ENCODE measurements around the gene DDT.
"Not testable (repeated sequence)": the region's sequence is repeated elsewhere in the genome, so short reads cannot be mapped to it uniquely, and the experiment has no call there.

DDT gene

GRCh38 chr22:23997092-23997491 is 22.9 kb upstream of the DDT start:
- TF ChIP-seq, protein P1, sequence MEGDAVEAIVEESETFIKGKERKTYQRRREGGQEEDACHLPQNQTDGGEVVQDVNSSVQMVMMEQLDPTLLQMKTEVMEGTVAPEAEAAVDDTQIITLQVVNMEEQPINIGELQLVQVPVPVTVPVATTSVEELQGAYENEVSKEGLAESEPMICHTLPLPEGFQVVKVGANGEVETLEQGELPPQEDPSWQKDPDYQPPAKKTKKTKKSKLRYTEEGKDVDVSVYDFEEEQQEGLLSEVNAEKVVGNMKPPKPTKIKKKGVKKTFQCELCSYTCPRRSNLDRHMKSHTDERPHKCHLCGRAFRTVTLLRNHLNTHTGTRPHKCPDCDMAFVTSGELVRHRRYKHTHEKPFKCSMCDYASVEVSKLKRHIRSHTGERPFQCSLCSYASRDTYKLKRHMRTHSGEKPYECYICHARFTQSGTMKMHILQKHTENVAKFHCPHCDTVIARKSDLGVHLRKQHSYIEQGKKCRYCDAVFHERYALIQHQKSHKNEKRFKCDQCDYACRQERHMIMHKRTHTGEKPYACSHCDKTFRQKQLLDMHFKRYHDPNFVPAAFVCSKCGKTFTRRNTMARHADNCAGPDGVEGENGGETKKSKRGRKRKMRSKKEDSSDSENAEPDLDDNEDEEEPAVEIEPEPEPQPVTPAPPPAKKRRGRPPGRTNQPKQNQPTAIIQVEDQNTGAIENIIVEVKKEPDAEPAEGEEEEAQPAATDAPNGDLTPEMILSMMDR (conservative IDR thresholded peaks at IDR 0.05; ENCODE audit: low read depth, low read length), result no peak
- no peak overlapping the region for H3K4me3 ChIP-seq (IDR thresholded peaks at IDR 0.05; ENCODE audit: insufficient read depth, low read depth, low read length)
- H3K9ac ChIP-seq, result no peak overlapping the region
- H3K36me3 ChIP-seq (ENCODE audit: insufficient read depth), result no peaks in the 10 kb centered on the region
- no peaks in the 10 kb centered on the region for H3K27me3 ChIP-seq (ENCODE audit: insufficient read depth, low read depth)
- no peak overlapping the region for H3K27ac ChIP-seq
- no peaks in the 10 kb centered on the region for H3K4me1 ChIP-seq (ENCODE audit: low read depth, poor library complexity, severe bottlenecking)
- H2AFZ ChIP-seq (ENCODE audit: low read depth), result no peak overlapping the region
- no peaks in the 10 kb centered on the region for H3K79me2 ChIP-seq (ENCODE audit: insufficient read depth, low read depth)
- no peaks in the 10 kb centered on the region for H4K20me1 ChIP-seq (ENCODE audit: insufficient read depth)
- H3K4me2 ChIP-seq, result no peak overlapping the region

- not testable (repeated sequence) for H3K4me2 ChIP-seq; H3K9ac ChIP-seq; H3K79me2 ChIP-seq (ENCODE audit: insufficient read depth, low read depth); H3K27ac ChIP-seq; H4K20me1 ChIP-seq (ENCODE audit: insufficient read depth); H3K36me3 ChIP-seq (ENCODE audit: insufficient read depth); H3K4me1 ChIP-seq (ENCODE audit: low read depth, poor library complexity, severe bottlenecking); H3K4me3 ChIP-seq (IDR thresholded peaks at IDR 0.05; ENCODE audit: insufficient read depth, low read depth, low read length); H3K27me3 ChIP-seq (ENCODE audit: insufficient read depth, low read depth)
- H2AFZ ChIP-seq (ENCODE audit: low read depth), result peak overlapping the region; percentile 44; the same call in 1 of the 2 replicates
These were observed 19.4 kb upstream of the DDT start for GRCh38 chr22:23993581-23994177.

- H2AFZ ChIP-seq (ENCODE audit: low read depth); H3K4me3 ChIP-seq (IDR thresholded peaks at IDR 0.05; ENCODE audit: insufficient read depth, low read depth, low read length); H3K79me2 ChIP-seq (ENCODE audit: insufficient read depth, low read depth); H3K4me1 ChIP-seq (ENCODE audit: low read depth, poor library complexity, severe bottlenecking); H3K4me2 ChIP-seq; H4K20me1 ChIP-seq (ENCODE audit: insufficient read depth); H3K27me3 ChIP-seq (ENCODE audit: insufficient read depth, low read depth); H3K27ac ChIP-seq; H3K9ac ChIP-seq; H3K36me3 ChIP-seq (ENCODE audit: insufficient read depth): not testable (repeated sequence)
These were observed 18.8 kb upstream of the DDT start for GRCh38 chr22:23993080-23993479.

GRCh38 chr22:23989583-23990244 is 15.5 kb upstream of the DDT start:
- H3K4me2 ChIP-seq; H3K27ac ChIP-seq; H3K36me3 ChIP-seq (ENCODE audit: insufficient read depth); H3K4me3 ChIP-seq (IDR thresholded peaks at IDR 0.05; ENCODE audit: insufficient read depth, low read depth, low read length); H3K27me3 ChIP-seq (ENCODE audit: insufficient read depth, low read depth); H2AFZ ChIP-seq (ENCODE audit: low read depth); H4K20me1 ChIP-seq (ENCODE audit: insufficient read depth); H3K4me1 ChIP-seq (ENCODE audit: low read depth, poor library complexity, severe bottlenecking); H3K9ac ChIP-seq; H3K79me2 ChIP-seq (ENCODE audit: insufficient read depth, low read depth): not testable (repeated sequence)

DNA sequence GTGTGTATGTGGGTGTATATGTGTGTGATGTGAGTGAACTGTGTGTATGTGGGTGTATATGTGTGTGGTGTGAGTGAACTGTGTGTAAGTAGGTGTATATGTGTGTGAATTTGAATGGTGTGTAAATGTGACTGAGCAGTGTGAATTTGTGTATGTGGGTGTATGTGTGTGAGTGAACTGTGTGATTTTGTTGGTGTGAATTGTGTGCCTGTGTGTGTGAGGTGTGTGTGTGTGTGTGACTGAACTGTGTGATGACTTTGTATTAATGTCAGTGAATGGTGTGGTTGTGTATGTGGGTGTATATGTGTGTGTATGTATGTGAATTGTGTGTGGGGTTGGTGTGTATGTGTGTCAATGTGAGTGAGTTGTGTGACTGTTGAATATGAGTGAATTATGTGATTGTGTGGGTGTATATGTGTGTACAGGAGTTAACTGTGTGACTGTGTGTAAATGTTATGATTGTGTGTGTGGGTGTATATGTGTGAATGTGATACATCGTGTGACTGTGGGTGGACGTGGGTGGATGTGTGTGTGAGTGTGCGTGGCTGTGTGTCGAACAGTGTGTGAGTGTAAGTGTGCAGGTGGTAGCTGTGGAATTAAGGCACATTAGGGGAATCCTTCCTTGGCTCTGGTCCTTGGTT is 12.4 kb upstream of the DDT start:
- H4K20me1 ChIP-seq (ENCODE audit: insufficient read depth); H3K79me2 ChIP-seq (ENCODE audit: insufficient read depth, low read depth); H3K4me1 ChIP-seq (ENCODE audit: low read depth, poor library complexity, severe bottlenecking); H2AFZ ChIP-seq (ENCODE audit: low read depth); H3K36me3 ChIP-seq (ENCODE audit: insufficient read depth); H3K4me3 ChIP-seq (IDR thresholded peaks at IDR 0.05; ENCODE audit: insufficient read depth, low read depth, low read length); H3K9ac ChIP-seq; H3K27me3 ChIP-seq (ENCODE audit: insufficient read depth, low read depth); H3K27ac ChIP-seq; H3K4me2 ChIP-seq: not testable (repeated sequence)

- H2AFZ ChIP-seq (ENCODE audit: low read depth); H3K36me3 ChIP-seq (ENCODE audit: insufficient read depth); H3K4me2 ChIP-seq; H3K9ac ChIP-seq; H3K4me3 ChIP-seq (IDR thresholded peaks at IDR 0.05; ENCODE audit: insufficient read depth, low read depth, low read length); H3K27ac ChIP-seq; H3K4me1 ChIP-seq (ENCODE audit: low read depth, poor library complexity, severe bottlenecking); H4K20me1 ChIP-seq (ENCODE audit: insufficient read depth); H3K79me2 ChIP-seq (ENCODE audit: insufficient read depth, low read depth); H3K27me3 ChIP-seq (ENCODE audit: insufficient read depth, low read depth): not testable (repeated sequence)
These were observed 11.8 kb upstream of the DDT start for GRCh38 chr22:23986089-23986488.

Measured in KMS-11 (cell line).